Measurements from ENCODE around the gene TSPAN17. TPM values are rescaled to one million over a fixed set of nuclear protein-coding genes. Genes with fewer than 3 reads are reported as not detected.

The TSPAN17 gene
- total and polyA plus RNA-seq, 5 donors from 2014 or later = 26.0 to 48.8 (median 34.0) TPM

DNA sequence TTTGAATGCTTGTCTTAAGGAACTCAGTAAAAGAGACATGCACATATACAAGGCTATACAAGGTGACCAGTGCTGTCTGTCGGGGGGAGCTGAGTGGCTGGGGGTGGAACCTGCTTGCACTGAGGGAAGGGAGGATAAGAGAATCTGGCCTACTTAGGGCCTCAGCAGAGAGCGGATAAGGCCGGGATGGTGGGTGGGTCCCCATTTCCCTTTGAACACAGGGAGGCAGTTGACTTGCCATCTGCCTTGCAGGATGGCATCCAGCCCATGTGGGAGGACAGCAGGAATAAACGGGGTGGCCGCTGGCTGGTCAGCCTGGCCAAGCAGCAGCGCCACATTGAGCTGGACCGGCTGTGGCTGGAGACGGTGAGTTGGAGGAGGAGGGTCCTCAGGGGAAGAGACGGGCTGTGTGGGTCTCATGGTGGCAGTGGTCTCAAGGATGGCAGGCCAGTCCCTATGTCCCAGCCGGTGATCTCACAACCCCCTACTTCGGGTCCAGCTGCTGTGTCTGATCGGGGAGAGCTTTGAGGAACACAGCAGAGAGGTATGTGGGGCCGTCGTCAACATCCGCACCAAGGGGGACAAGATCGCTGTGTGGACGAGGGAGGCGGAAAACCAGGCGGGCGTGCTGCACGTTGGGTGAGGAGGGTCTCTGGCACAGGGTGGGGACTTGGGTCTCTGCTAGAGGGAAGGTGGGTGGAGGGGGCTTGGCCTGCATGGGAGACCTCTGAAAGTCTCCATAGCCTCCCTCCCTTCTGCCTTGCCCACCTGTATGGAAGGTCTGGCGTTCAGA is 2.2 kb upstream of the TSPAN17 start:
- H3K27ac ChIP-seq (ENCODE audit: insufficient read depth, low read length, poor library complexity, severe bottlenecking) = no peak overlapping the region
- Mint-ChIP-seq H3K9me3 (no peaks in the 10 kb centered on the region), H3K27ac (peak overlapping the region in 2 of 3 donors; percentile 75 to 91), H3K27me3 (peaks cover 5% of the 10 kb centered on the region), H3K36me3 (no peaks in the 10 kb centered on the region), H3K4me3 (peak overlapping the region in 3 of 4 donors; percentile 41 to 91 (median 44)), H3K4me1 (peaks cover 0 to 40% (median 21%) of the 10 kb centered on the region in 4 donors)
- DNase-seq (no peak), ATAC-seq (ENCODE audit: low read depth in 2 of 2) (no peak)
- no peaks in the 10 kb centered on the region for H3K9me3 ChIP-seq (ENCODE audit: control insufficient read depth in 2 of 2, low read length in 2 of 2)
- peaks cover 30% of the 10 kb centered on the region for H3K4me1 ChIP-seq (ENCODE audit: control insufficient read depth, insufficient read depth, low read length, poor library complexity, severe bottlenecking)
- no peaks in the 10 kb centered on the region for H3K27me3 ChIP-seq (ENCODE audit: control insufficient read depth, insufficient read depth, low read length)
- H3K4me3 ChIP-seq (ENCODE audit: low read depth, low read length) = no peak overlapping the region
- no peaks in the 10 kb centered on the region for H3K36me3 ChIP-seq (ENCODE audit: control insufficient read depth, insufficient read depth, low read length)

DNA sequence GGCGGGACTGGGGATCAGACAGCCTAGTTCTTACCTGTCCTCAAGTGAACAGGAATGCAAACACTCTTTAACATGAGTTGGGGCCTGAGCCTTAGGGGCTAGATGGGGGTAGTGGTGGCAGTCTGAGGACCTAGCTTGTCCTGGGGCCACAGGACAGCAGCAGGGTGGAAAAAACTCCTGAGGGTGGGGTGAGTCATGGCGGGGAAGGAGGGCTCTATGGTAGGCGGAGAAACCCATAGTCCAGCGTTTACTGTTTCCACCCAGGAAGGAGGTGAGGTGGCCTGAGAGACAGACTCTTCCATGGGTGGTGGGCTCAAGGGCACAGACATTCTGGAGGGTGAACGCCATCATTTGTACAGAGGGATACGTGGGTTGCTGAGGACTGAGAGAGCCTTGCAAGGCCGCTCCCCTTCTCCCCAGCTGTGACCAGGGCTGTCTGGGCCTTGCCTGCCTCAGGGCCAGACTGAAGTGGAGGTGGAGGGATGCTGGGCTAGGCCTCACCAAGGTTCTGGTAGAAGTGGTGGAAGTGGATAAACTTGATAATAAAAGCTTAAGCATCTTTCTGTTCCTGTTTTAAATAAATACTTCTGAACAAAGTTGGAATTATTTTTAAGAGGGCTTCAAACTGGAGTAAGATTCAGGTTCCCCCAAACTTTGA is 1.1 kb upstream of the TSPAN17 start:
- H3K27me3 Mint-ChIP-seq = peaks cover 5% of the 10 kb centered on the region
- DNase-seq = no peak
- Histone ChIP-seq H3K27ac (ENCODE audit: insufficient read depth, low read length, poor library complexity, severe bottlenecking) (peak overlapping the region; percentile 76), H3K36me3 (ENCODE audit: control insufficient read depth, insufficient read depth, low read length) (no peaks in the 10 kb centered on the region), H3K27me3 (ENCODE audit: control insufficient read depth, insufficient read depth, low read length) (no peaks in the 10 kb centered on the region), H3K4me1 (ENCODE audit: control insufficient read depth, insufficient read depth, low read length, poor library complexity, severe bottlenecking) (peaks cover 30% of the 10 kb centered on the region), H3K9me3 (ENCODE audit: control insufficient read depth in 2 of 2, low read length in 2 of 2) (no peaks in the 10 kb centered on the region), H3K4me3 (ENCODE audit: low read depth, low read length) (peak overlapping the region; percentile 84)
- no peaks in the 10 kb centered on the region for H3K36me3 Mint-ChIP-seq
- H3K27ac Mint-ChIP-seq = peak overlapping the region; percentile 82 to 86 (median 85)
- H3K9me3 Mint-ChIP-seq = no peaks in the 10 kb centered on the region
- ATAC-seq (ENCODE audit: low read depth in 2 of 2) = no peak
- peak overlapping the region; percentile 83 to 97 (median 92) for H3K4me3 Mint-ChIP-seq
- H3K4me1 Mint-ChIP-seq = peaks cover 0 to 51% (median 28%) of the 10 kb centered on the region in 4 donors

DNA sequence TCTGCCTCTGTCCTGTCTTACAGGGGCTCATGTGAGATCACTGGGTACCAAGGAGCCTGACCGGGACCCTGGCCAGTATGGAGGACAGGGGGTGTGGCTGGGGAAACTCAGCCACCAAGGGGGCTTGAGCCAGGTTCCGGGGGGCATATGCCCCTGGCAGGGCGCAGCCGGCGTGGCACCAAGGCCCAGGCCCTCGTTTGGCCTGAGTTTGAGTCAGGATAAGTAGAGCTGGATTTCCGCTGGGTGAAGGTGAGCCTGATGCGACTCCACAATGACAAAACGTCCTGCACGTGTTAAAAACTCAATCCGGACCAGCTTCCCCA is 616 bp upstream of the TSPAN17 start:
- no peaks in the 10 kb centered on the region for H3K36me3 ChIP-seq (ENCODE audit: control insufficient read depth, insufficient read depth, low read length)
- H3K4me3 ChIP-seq (ENCODE audit: low read depth, low read length) = peak overlapping the region; percentile 84
- no peaks in the 10 kb centered on the region for H3K9me3 Mint-ChIP-seq
- peaks cover 0 to 55% (median 31%) of the 10 kb centered on the region in 4 donors for H3K4me1 Mint-ChIP-seq
- no peaks in the 10 kb centered on the region for H3K27me3 ChIP-seq (ENCODE audit: control insufficient read depth, insufficient read depth, low read length)
- H3K27ac ChIP-seq (ENCODE audit: insufficient read depth, low read length, poor library complexity, severe bottlenecking) = peak overlapping the region; percentile 76
- H3K9me3 ChIP-seq (ENCODE audit: control insufficient read depth in 2 of 2, low read length in 2 of 2) = no peaks in the 10 kb centered on the region
- peak overlapping the region; percentile 82 to 86 (median 85) for H3K27ac Mint-ChIP-seq
- DNase-seq = peak in 1 of 3 donors; percentile 9
- peaks cover 5% of the 10 kb centered on the region for H3K27me3 Mint-ChIP-seq
- H3K4me1 ChIP-seq (ENCODE audit: control insufficient read depth, insufficient read depth, low read length, poor library complexity, severe bottlenecking) = peaks cover 30% of the 10 kb centered on the region
- H3K36me3 Mint-ChIP-seq = no peaks in the 10 kb centered on the region
- ATAC-seq (ENCODE audit: low read depth in 2 of 2) = no peak
- H3K4me3 Mint-ChIP-seq = peak overlapping the region; percentile 83 to 97 (median 92)

DNA sequence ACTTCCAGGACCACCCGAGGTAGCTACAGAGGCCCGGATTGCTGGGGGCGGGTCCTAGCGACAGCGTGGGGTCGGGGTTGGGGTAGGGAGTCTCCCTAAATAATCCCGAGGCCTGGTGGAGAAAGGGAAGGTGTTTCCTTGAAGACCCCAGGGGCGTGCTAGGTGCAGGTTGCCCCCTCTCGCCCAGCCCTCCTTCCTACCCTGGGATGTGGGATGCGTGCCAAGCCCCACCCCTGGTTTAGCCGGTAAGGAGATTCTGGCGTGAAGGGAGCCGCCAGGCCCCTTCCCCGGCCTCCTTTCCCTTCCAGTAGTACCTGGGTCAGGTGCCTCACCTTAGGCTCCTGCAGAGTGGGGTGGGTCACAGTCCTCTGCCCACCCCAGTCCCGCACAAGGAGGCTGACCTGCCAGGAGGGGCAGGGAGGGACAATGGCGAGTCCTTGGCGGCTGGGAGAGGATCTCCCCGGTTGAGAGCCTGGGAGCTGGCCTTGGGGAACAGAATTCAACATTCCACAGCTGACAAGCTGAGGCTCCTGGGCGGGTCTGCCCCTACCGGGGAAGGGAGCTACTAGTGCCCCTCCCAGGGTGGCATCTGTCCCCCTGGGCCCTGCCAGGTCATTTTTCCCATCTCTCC is 674 bp downstream of the TSPAN17 start:
- peak overlapping the region; percentile 76 for H3K27ac ChIP-seq (ENCODE audit: insufficient read depth, low read length, poor library complexity, severe bottlenecking)
- H3K27me3 ChIP-seq (ENCODE audit: control insufficient read depth, insufficient read depth, low read length) = no peaks in the 10 kb centered on the region
- H3K9me3 Mint-ChIP-seq = no peaks in the 10 kb centered on the region
- peaks cover 0 to 67% (median 31%) of the 10 kb centered on the region in 4 donors for H3K4me1 Mint-ChIP-seq
- H3K4me1 ChIP-seq (ENCODE audit: control insufficient read depth, insufficient read depth, low read length, poor library complexity, severe bottlenecking) = peaks cover 30% of the 10 kb centered on the region
- ATAC-seq (ENCODE audit: low read depth in 2 of 2) (no peak), DNase-seq (peak in 1 of 3 donors; percentile 16)
- H3K27ac Mint-ChIP-seq = peak overlapping the region; percentile 82 to 99 (median 93)
- peaks cover 5% of the 10 kb centered on the region for H3K27me3 Mint-ChIP-seq
- H3K36me3 Mint-ChIP-seq = peaks cover under 1% of the 10 kb centered on the region
- peak overlapping the region; percentile 69 for H3K4me3 ChIP-seq (ENCODE audit: low read depth, low read length)
- H3K4me3 Mint-ChIP-seq = peak overlapping the region; percentile 83 to 91 (median 90)
- H3K9me3 ChIP-seq (ENCODE audit: control insufficient read depth in 2 of 2, low read length in 2 of 2) = no peaks in the 10 kb centered on the region
- peaks cover 5% of the 10 kb centered on the region for H3K36me3 ChIP-seq (ENCODE audit: control insufficient read depth, insufficient read depth, low read length)

DNA sequence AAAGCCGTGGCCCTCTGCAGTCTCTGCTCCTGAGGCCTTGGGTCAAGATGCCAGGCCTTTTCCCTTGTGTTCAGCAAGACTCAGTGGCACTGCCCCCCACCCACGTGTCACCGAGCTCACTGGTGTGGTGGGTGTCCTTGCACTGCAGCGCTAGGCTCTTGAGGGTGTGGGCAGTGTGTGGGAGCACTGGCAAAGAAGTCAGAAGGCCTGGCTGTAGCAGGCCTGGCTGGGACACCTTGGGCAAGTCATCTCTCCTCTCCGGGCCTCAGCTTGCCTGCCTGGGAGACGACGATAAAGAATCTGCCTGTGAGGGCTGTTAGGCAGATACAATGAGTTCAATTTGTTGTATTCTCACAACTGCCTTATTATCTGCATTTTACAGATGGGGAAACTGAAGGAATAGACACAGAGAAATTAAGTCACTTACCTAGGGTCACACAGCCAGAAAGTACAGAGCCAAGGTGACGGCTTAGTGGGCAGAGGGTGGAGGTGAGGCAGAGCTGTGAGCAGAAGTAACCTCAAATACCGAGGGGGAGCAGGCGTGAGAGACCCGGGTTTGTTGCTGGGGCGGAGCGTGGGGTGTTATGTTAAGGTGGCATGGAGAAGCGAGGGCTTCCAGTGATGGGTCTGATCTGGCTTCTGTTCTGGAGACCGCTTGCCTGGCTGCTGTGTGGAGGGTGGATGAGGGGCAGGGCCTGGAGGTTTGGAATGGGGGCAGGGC is 1.4 kb downstream of the TSPAN17 start:
- Histone ChIP-seq H3K9me3 (ENCODE audit: control insufficient read depth in 2 of 2, low read length in 2 of 2) (no peaks in the 10 kb centered on the region), H3K4me3 (ENCODE audit: low read depth, low read length) (peak overlapping the region; percentile 69), H3K36me3 (ENCODE audit: control insufficient read depth, insufficient read depth, low read length) (peaks cover 8% of the 10 kb centered on the region), H3K27me3 (ENCODE audit: control insufficient read depth, insufficient read depth, low read length) (no peaks in the 10 kb centered on the region), H3K27ac (ENCODE audit: insufficient read depth, low read length, poor library complexity, severe bottlenecking) (peak overlapping the region; percentile 76), H3K4me1 (ENCODE audit: control insufficient read depth, insufficient read depth, low read length, poor library complexity, severe bottlenecking) (peaks cover 30% of the 10 kb centered on the region)
- ATAC-seq (ENCODE audit: low read depth in 2 of 2) (no peak), DNase-seq (peak; percentile 16 to 27 (median 24))
- Mint-ChIP-seq H3K4me3 (peak overlapping the region; percentile 83 to 91 (median 90)), H3K36me3 (peaks cover 7% of the 10 kb centered on the region), H3K4me1 (peaks cover 0 to 74% (median 38%) of the 10 kb centered on the region in 4 donors), H3K27me3 (peaks cover 5% of the 10 kb centered on the region), H3K27ac (peak overlapping the region; percentile 82 to 99 (median 93)), H3K9me3 (no peaks in the 10 kb centered on the region)

DNA sequence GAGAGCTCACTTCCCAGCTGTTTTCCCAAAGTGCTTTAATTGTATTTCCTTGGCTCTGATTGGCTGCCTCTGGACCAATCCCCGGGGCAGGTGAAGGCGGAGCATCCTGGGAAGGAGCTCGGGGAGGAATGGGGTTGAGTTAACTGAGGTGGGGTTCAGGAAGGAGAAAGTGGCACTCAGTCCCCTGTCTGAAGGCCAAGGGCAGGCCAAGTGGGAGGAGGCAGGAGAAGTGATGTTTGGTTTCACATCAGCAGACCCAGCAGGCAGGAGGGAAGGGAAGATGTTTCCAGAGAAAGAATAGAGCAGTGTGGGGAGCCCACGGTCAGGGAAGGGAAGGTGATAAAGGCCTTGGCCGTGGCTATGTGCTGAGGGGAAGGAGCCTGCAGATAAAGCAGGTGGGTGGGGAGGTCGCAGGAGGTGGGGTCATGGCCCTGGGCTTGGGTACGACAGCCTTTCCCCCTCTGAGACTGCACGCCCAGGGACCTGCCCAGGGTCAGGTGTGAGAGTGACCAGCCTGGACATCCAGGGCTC is 3.1 kb downstream of the TSPAN17 start:
- Histone ChIP-seq H3K9me3 (ENCODE audit: control insufficient read depth in 2 of 2, low read length in 2 of 2) (no peaks in the 10 kb centered on the region), H3K36me3 (ENCODE audit: control insufficient read depth, insufficient read depth, low read length) (peaks cover 8% of the 10 kb centered on the region), H3K27me3 (ENCODE audit: control insufficient read depth, insufficient read depth, low read length) (no peaks in the 10 kb centered on the region), H3K4me1 (ENCODE audit: control insufficient read depth, insufficient read depth, low read length, poor library complexity, severe bottlenecking) (peaks cover 42% of the 10 kb centered on the region), H3K4me3 (ENCODE audit: low read depth, low read length) (no peak overlapping the region), H3K27ac (ENCODE audit: insufficient read depth, low read length, poor library complexity, severe bottlenecking) (no peak overlapping the region)
- peaks cover 13% of the 10 kb centered on the region for H3K36me3 Mint-ChIP-seq
- H3K9me3 Mint-ChIP-seq = no peaks in the 10 kb centered on the region
- H3K27ac Mint-ChIP-seq = peak overlapping the region; percentile 69 to 84 (median 75)
- H3K4me3 Mint-ChIP-seq = peak overlapping the region; percentile 29 to 80 (median 59)
- ATAC-seq (ENCODE audit: low read depth in 2 of 2) = no peak
- DNase-seq = no peak
- no peaks in the 10 kb centered on the region for H3K27me3 Mint-ChIP-seq
- H3K4me1 Mint-ChIP-seq = peaks cover 0 to 85% (median 42%) of the 10 kb centered on the region in 4 donors

DNA sequence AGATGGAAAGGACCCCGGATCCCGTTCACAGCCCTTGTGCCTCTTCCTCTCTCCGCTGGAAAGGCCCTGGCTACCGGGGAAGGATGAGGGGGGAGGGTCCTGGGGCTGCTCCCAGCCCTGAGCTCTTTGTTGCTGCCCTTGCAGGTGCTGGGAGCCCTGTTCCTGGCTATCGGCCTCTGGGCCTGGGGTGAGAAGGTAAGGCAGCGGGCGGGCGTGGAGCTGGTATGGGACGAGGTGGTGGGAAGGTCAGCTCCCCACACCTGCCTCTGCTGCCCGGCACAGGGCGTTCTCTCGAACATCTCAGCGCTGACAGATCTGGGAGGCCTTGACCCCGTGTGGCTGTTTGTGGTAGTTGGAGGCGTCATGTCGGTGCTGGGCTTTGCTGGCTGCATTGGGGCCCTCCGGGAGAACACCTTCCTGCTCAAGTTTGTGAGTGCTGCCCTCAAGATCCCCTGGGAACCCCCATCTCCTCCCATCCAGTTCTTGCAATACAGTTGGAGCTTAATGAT is 4.2 kb downstream of the TSPAN17 start:
- peaks cover 19% of the 10 kb centered on the region for H3K36me3 Mint-ChIP-seq
- DNase-seq = no peak
- no peaks in the 10 kb centered on the region for H3K27me3 Mint-ChIP-seq
- no peak overlapping the region for H3K4me3 Mint-ChIP-seq
- H3K9me3 Mint-ChIP-seq = no peaks in the 10 kb centered on the region
- Histone ChIP-seq H3K27ac (ENCODE audit: insufficient read depth, low read length, poor library complexity, severe bottlenecking) (no peak overlapping the region), H3K4me3 (ENCODE audit: low read depth, low read length) (no peak overlapping the region), H3K9me3 (ENCODE audit: control insufficient read depth in 2 of 2, low read length in 2 of 2) (no peaks in the 10 kb centered on the region), H3K36me3 (ENCODE audit: control insufficient read depth, insufficient read depth, low read length) (peaks cover 8% of the 10 kb centered on the region), H3K27me3 (ENCODE audit: control insufficient read depth, insufficient read depth, low read length) (no peaks in the 10 kb centered on the region), H3K4me1 (ENCODE audit: control insufficient read depth, insufficient read depth, low read length, poor library complexity, severe bottlenecking) (peaks cover 37% of the 10 kb centered on the region)
- peaks cover 0 to 81% (median 39%) of the 10 kb centered on the region in 4 donors for H3K4me1 Mint-ChIP-seq
- ATAC-seq (ENCODE audit: low read depth in 2 of 2) = no peak
- H3K27ac Mint-ChIP-seq = peak overlapping the region in 2 of 3 donors; percentile 67 to 84

Data from CD4-positive, CD25-positive, alpha-beta regulatory T cell (primary cell).